ENCODE measurements around the gene EDNRA.

Gene EDNRA

GRCh38 chr4:147586032-147586431, 105.1 kb downstream of the EDNRA start:
- no peak for DNase-seq (ENCODE audit: low read depth, low spot score)
- TF ChIP-seq ZNF274 (IDR thresholded peaks at IDR 0.05; ENCODE audit: low read depth, low read length) = no peak
- no peak for TF ChIP-seq SUZ12 (IDR thresholded peaks at IDR 0.05; ENCODE audit: extremely low read depth, insufficient read depth, insufficient read length)
- TF ChIP-seq YY1 (IDR thresholded peaks at IDR 0.05; ENCODE audit: insufficient read depth, insufficient read length) = no peak
- Histone ChIP-seq H3K36me3 (ENCODE audit: insufficient read depth, insufficient read length, low read length) (no peaks in the 10 kb centered on the region), H3K4me1 (ENCODE audit: insufficient read depth, insufficient read length) (no peaks in the 10 kb centered on the region), H3K4me3 (ENCODE audit: insufficient read length, low read depth) (no peak overlapping the region), H3K27me3 (ENCODE audit: insufficient read depth, insufficient read length) (no peaks in the 10 kb centered on the region), H3K9ac (ENCODE audit: insufficient read length, low read depth) (no peak overlapping the region), H3K9me3 (ENCODE audit: insufficient read depth, low read length) (no peaks in the 10 kb centered on the region)

- Histone ChIP-seq H3K27me3 (ENCODE audit: insufficient read depth, insufficient read length) (no peaks in the 10 kb centered on the region), H3K9me3 (ENCODE audit: insufficient read depth, low read length) (no peaks in the 10 kb centered on the region), H3K4me1 (ENCODE audit: insufficient read depth, insufficient read length) (no peaks in the 10 kb centered on the region), H3K36me3 (ENCODE audit: insufficient read depth, insufficient read length, low read length) (no peaks in the 10 kb centered on the region), H3K9ac (ENCODE audit: insufficient read length, low read depth) (no peak overlapping the region), H3K4me3 (ENCODE audit: insufficient read length, low read depth) (no peak overlapping the region)
- DNase-seq (ENCODE audit: low read depth, low spot score) = no peak
- TF ChIP-seq ZNF274 (IDR thresholded peaks at IDR 0.05; ENCODE audit: low read depth, low read length) (no peak), SUZ12 (IDR thresholded peaks at IDR 0.05; ENCODE audit: extremely low read depth, insufficient read depth, insufficient read length) (no peak), YY1 (IDR thresholded peaks at IDR 0.05; ENCODE audit: insufficient read depth, insufficient read length) (no peak)
These were observed 105.7 kb downstream of the EDNRA start for GRCh38 chr4:147586637-147587036.

GRCh38 chr4:147587041-147587440, 106.1 kb downstream of the EDNRA start:
- H3K9ac ChIP-seq (ENCODE audit: insufficient read length, low read depth) = no peak overlapping the region
- no peaks in the 10 kb centered on the region for H3K36me3 ChIP-seq (ENCODE audit: insufficient read depth, insufficient read length, low read length)
- TF ChIP-seq ZNF274 (IDR thresholded peaks at IDR 0.05; ENCODE audit: low read depth, low read length) (no peak), SUZ12 (IDR thresholded peaks at IDR 0.05; ENCODE audit: extremely low read depth, insufficient read depth, insufficient read length) (no peak), YY1 (IDR thresholded peaks at IDR 0.05; ENCODE audit: insufficient read depth, insufficient read length) (no peak)
- no peaks in the 10 kb centered on the region for H3K9me3 ChIP-seq (ENCODE audit: insufficient read depth, low read length)
- H3K4me3 ChIP-seq (ENCODE audit: insufficient read length, low read depth) = no peak overlapping the region
- H3K27me3 ChIP-seq (ENCODE audit: insufficient read depth, insufficient read length) = no peaks in the 10 kb centered on the region
- DNase-seq (ENCODE audit: low read depth, low spot score) = no peak
- no peaks in the 10 kb centered on the region for H3K4me1 ChIP-seq (ENCODE audit: insufficient read depth, insufficient read length)

- no peaks in the 10 kb centered on the region for H3K36me3 ChIP-seq (ENCODE audit: insufficient read depth, insufficient read length, low read length)
- TF ChIP-seq ZNF274 (IDR thresholded peaks at IDR 0.05; ENCODE audit: low read depth, low read length) = no peak
- no peak for TF ChIP-seq YY1 (IDR thresholded peaks at IDR 0.05; ENCODE audit: insufficient read depth, insufficient read length)
- no peak for TF ChIP-seq SUZ12 (IDR thresholded peaks at IDR 0.05; ENCODE audit: extremely low read depth, insufficient read depth, insufficient read length)
- H3K9ac ChIP-seq (ENCODE audit: insufficient read length, low read depth) = no peak overlapping the region
- no peak for DNase-seq (ENCODE audit: low read depth, low spot score)
- no peaks in the 10 kb centered on the region for H3K27me3 ChIP-seq (ENCODE audit: insufficient read depth, insufficient read length)
- H3K4me3 ChIP-seq (ENCODE audit: insufficient read length, low read depth) = no peak overlapping the region
- no peaks in the 10 kb centered on the region; the same call in 1 of the 2 replicates for H3K9me3 ChIP-seq (ENCODE audit: insufficient read depth, low read length)
- H3K4me1 ChIP-seq (ENCODE audit: insufficient read depth, insufficient read length) = no peaks in the 10 kb centered on the region
These were observed 108.7 kb downstream of the EDNRA start for GRCh38 chr4:147589586-147589985.

- H3K36me3 ChIP-seq (ENCODE audit: insufficient read depth, insufficient read length, low read length) = no peaks in the 10 kb centered on the region
- DNase-seq (ENCODE audit: low read depth, low spot score) = peak; percentile 33
- H3K27me3 ChIP-seq (ENCODE audit: insufficient read depth, insufficient read length) = no peaks in the 10 kb centered on the region
- no peak overlapping the region for H3K4me3 ChIP-seq (ENCODE audit: insufficient read length, low read depth)
- no peak overlapping the region for H3K9ac ChIP-seq (ENCODE audit: insufficient read length, low read depth)
- H3K9me3 ChIP-seq (ENCODE audit: insufficient read depth, low read length) = no peaks in the 10 kb centered on the region; the same call in 1 of the 2 replicates
- TF ChIP-seq ZNF274 (IDR thresholded peaks at IDR 0.05; ENCODE audit: low read depth, low read length) = no peak
- no peak for TF ChIP-seq YY1 (IDR thresholded peaks at IDR 0.05; ENCODE audit: insufficient read depth, insufficient read length)
- TF ChIP-seq SUZ12 (IDR thresholded peaks at IDR 0.05; ENCODE audit: extremely low read depth, insufficient read depth, insufficient read length) = no peak
- no peaks in the 10 kb centered on the region for H3K4me1 ChIP-seq (ENCODE audit: insufficient read depth, insufficient read length)
These were observed 109.5 kb downstream of the EDNRA start for GRCh38 chr4:147590249-147590920.

- no peaks in the 10 kb centered on the region; the same call in 1 of the 2 replicates for H3K9me3 ChIP-seq (ENCODE audit: insufficient read depth, low read length)
- DNase-seq (ENCODE audit: low read depth, low spot score) = no peak
- TF ChIP-seq YY1 (IDR thresholded peaks at IDR 0.05; ENCODE audit: insufficient read depth, insufficient read length) = no peak
- TF ChIP-seq SUZ12 (IDR thresholded peaks at IDR 0.05; ENCODE audit: extremely low read depth, insufficient read depth, insufficient read length) = no peak
- no peak for TF ChIP-seq ZNF274 (IDR thresholded peaks at IDR 0.05; ENCODE audit: low read depth, low read length)
- H3K4me3 ChIP-seq (ENCODE audit: insufficient read length, low read depth) = no peak overlapping the region
- H3K9ac ChIP-seq (ENCODE audit: insufficient read length, low read depth) = no peak overlapping the region
- H3K36me3 ChIP-seq (ENCODE audit: insufficient read depth, insufficient read length, low read length) = no peaks in the 10 kb centered on the region
- no peaks in the 10 kb centered on the region for H3K27me3 ChIP-seq (ENCODE audit: insufficient read depth, insufficient read length)
- no peaks in the 10 kb centered on the region for H3K4me1 ChIP-seq (ENCODE audit: insufficient read depth, insufficient read length)
These were observed 110.2 kb downstream of the EDNRA start for GRCh38 chr4:147591106-147591505.

- no peak overlapping the region for H3K4me3 ChIP-seq (ENCODE audit: insufficient read length, low read depth)
- TF ChIP-seq ZNF274 (IDR thresholded peaks at IDR 0.05; ENCODE audit: low read depth, low read length) (no peak), SUZ12 (IDR thresholded peaks at IDR 0.05; ENCODE audit: extremely low read depth, insufficient read depth, insufficient read length) (no peak), YY1 (IDR thresholded peaks at IDR 0.05; ENCODE audit: insufficient read depth, insufficient read length) (no peak)
- H3K4me1 ChIP-seq (ENCODE audit: insufficient read depth, insufficient read length) = peaks cover 1% of the 10 kb centered on the region
- H3K27me3 ChIP-seq (ENCODE audit: insufficient read depth, insufficient read length) = no peaks in the 10 kb centered on the region
- no peaks in the 10 kb centered on the region; the same call in 1 of the 2 replicates for H3K9me3 ChIP-seq (ENCODE audit: insufficient read depth, low read length)
- no peak for DNase-seq (ENCODE audit: low read depth, low spot score)
- no peaks in the 10 kb centered on the region for H3K36me3 ChIP-seq (ENCODE audit: insufficient read depth, insufficient read length, low read length)
- H3K9ac ChIP-seq (ENCODE audit: insufficient read length, low read depth) = no peak overlapping the region
These were observed 113.2 kb downstream of the EDNRA start for GRCh38 chr4:147594107-147594506.

Measured in NT2/D1 (cell line).